Activated CD4-positive, alpha-beta T cell treated with anti-CD3 and anti-CD28 coated beads, Interleukin-2, amount 50 U/mL, for 1 hour (primary cell): ENCODE data around the gene PPFIA3.
A peak's percentile ranks its signal among the peaks of the same experiment; 100 is the strongest.
"Not testable (repeated sequence)": the region's sequence is repeated elsewhere in the genome, so short reads cannot be mapped to it uniquely, and the experiment has no call there.

Experiments used
- DNase-seq: peaks from one replicate; pipeline ENCODE4 v3.0.0-alpha.2; 2020

PPFIA3 gene

GRCh38 chr19:49125025-49125731 is 5.8 kb downstream of the PPFIA3 start:
- no peak for DNase-seq

GRCh38 chr19:49126575-49126974 is 7.2 kb downstream of the PPFIA3 start:
- DNase-seq, result no peak

GRCh38 chr19:49127225-49127624 is 7.9 kb downstream of the PPFIA3 start:
- DNase-seq, result not testable (repeated sequence)

GRCh38 chr19:49127674-49128544 is 8.6 kb downstream of the PPFIA3 start:
- DNase-seq, result peak; percentile 94

GRCh38 chr19:49128545-49129237 is 9.3 kb downstream of the PPFIA3 start:
- no peak for DNase-seq

- DNase-seq, result no peak
These were observed 9.9 kb downstream of the PPFIA3 start for GRCh38 chr19:49129238-49129583.

GRCh38 chr19:49130325-49130724 is 11.0 kb downstream of the PPFIA3 start:
- DNase-seq, result no peak

GRCh38 chr19:49132974-49133609 is 13.7 kb downstream of the PPFIA3 start:
- peak; percentile 32 for DNase-seq

- peak; percentile 53 for DNase-seq
These were observed 14.5 kb downstream of the PPFIA3 start for GRCh38 chr19:49133621-49134454.

GRCh38 chr19:49135686-49136085 is 16.3 kb downstream of the PPFIA3 start:
- no peak for DNase-seq

GRCh38 chr19:49136771-49137171 is 17.4 kb downstream of the PPFIA3 start:
- DNase-seq, result no peak

GRCh38 chr19:49140951-49141350 is 21.6 kb downstream of the PPFIA3 start:
- no peak for DNase-seq

GRCh38 chr19:49141352-49141751 is 22.0 kb downstream of the PPFIA3 start:
- no peak for DNase-seq

GRCh38 chr19:49142866-49143335 is 23.6 kb downstream of the PPFIA3 start:
- peak; percentile 41 for DNase-seq

- DNase-seq, result peak; percentile 78
These were observed 26.4 kb downstream of the PPFIA3 start for GRCh38 chr19:49145573-49146407.

- DNase-seq, result not testable (repeated sequence)
These were observed 27.0 kb downstream of the PPFIA3 start for GRCh38 chr19:49146408-49146770.

GRCh38 chr19:49148044-49148682 is 28.8 kb downstream of the PPFIA3 start:
- no peak for DNase-seq

- peak; percentile 81 for DNase-seq
These were observed 29.7 kb downstream of the PPFIA3 start for GRCh38 chr19:49148784-49149651.

- no peak for DNase-seq
These were observed 30.3 kb downstream of the PPFIA3 start for GRCh38 chr19:49149652-49150105.
